ENCODE data around the gene SLC7A5.

GRCh38 chr16:87803385-87803784 is 65.9 kb downstream of the SLC7A5 start:
- TF ChIP-seq POLR2A (IDR thresholded peaks at IDR 0.05): no peak
- TF ChIP-seq, protein P1, sequence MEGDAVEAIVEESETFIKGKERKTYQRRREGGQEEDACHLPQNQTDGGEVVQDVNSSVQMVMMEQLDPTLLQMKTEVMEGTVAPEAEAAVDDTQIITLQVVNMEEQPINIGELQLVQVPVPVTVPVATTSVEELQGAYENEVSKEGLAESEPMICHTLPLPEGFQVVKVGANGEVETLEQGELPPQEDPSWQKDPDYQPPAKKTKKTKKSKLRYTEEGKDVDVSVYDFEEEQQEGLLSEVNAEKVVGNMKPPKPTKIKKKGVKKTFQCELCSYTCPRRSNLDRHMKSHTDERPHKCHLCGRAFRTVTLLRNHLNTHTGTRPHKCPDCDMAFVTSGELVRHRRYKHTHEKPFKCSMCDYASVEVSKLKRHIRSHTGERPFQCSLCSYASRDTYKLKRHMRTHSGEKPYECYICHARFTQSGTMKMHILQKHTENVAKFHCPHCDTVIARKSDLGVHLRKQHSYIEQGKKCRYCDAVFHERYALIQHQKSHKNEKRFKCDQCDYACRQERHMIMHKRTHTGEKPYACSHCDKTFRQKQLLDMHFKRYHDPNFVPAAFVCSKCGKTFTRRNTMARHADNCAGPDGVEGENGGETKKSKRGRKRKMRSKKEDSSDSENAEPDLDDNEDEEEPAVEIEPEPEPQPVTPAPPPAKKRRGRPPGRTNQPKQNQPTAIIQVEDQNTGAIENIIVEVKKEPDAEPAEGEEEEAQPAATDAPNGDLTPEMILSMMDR (IDR thresholded peaks at IDR 0.05): no peak
